ENCODE results near the gene ATP9B.

- TF ChIP-seq SIN3A (IDR thresholded peaks at IDR 0.05; ENCODE audit: borderline replicate concordance, insufficient read depth, low read depth, low read length) (no peak), POLR2AphosphoS5 (IDR thresholded peaks at IDR 0.05; ENCODE audit: low read depth, low read length) (no peak)
Measured at GRCh38 chr18:79223431-79223830, 154.2 kb downstream of the ATP9B start.

All from Panc1 (cell line).